ENCODE data around the gene CNR2.
"Not testable (repeated sequence)": the region's sequence is repeated elsewhere in the genome, so short reads cannot be mapped to it uniquely, and the experiment has no call there.

DNA sequence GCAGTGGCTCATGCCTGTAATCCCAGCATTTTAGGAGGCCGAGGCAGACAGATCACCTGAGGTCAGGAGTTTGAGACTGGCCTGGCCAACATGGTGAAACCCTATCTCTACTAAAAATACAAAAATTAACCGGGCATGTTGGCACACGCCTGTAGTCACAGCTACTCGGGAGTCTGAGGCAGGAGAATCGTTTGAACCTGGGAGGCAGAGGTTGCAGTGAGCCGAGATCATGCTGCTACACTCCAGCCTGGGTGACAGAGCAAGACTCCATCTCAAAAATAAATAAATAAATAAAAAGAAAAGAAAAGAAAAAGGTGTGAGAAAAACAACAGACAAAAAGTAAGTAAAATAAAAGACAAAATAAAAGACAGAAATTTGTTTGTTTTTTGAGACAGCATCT lies 79.0 kb downstream of the CNR2 start:
- TF ChIP-seq, protein P1, sequence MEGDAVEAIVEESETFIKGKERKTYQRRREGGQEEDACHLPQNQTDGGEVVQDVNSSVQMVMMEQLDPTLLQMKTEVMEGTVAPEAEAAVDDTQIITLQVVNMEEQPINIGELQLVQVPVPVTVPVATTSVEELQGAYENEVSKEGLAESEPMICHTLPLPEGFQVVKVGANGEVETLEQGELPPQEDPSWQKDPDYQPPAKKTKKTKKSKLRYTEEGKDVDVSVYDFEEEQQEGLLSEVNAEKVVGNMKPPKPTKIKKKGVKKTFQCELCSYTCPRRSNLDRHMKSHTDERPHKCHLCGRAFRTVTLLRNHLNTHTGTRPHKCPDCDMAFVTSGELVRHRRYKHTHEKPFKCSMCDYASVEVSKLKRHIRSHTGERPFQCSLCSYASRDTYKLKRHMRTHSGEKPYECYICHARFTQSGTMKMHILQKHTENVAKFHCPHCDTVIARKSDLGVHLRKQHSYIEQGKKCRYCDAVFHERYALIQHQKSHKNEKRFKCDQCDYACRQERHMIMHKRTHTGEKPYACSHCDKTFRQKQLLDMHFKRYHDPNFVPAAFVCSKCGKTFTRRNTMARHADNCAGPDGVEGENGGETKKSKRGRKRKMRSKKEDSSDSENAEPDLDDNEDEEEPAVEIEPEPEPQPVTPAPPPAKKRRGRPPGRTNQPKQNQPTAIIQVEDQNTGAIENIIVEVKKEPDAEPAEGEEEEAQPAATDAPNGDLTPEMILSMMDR (IDR thresholded peaks at IDR 0.05): not testable (repeated sequence)
- TF ChIP-seq POLR2A (IDR thresholded peaks at IDR 0.05): not testable (repeated sequence)
